ENCODE measurements around the gene HOXA9.
A peak's percentile ranks its signal among the peaks of the same experiment; 100 is the strongest.

HOXA9 gene

GRCh38 chr7:27171325-27171636 lies 5.9 kb upstream of the HOXA9 start:
- DNase-seq = no peak
- in situ Hi-C loops (cut with MboI; ENCODE audit: low pct_unique_long_range_greater_than_20kb, low sequenced_read_pairs) = loop anchor here (25.0 kb wide), 1 partner anchor 1309 kb away; no protein-coding TSS in a partner anchor

GRCh38 chr7:27170426-27171324 lies 5.3 kb upstream of the HOXA9 start:
- in situ Hi-C loops (cut with MboI; ENCODE audit: low pct_unique_long_range_greater_than_20kb, low sequenced_read_pairs) = loop anchor here (25.0 kb wide), 1 partner anchor 1308 kb away; no protein-coding TSS in a partner anchor

GRCh38 chr7:27169658-27170425 lies 4.5 kb upstream of the HOXA9 start:
- peak; percentile 71 for DNase-seq
- in situ Hi-C loops (cut with MboI; ENCODE audit: low pct_unique_long_range_greater_than_20kb, low sequenced_read_pairs) = loop anchor here (25.0 kb wide), 1 partner anchor 1308 kb away; no protein-coding TSS in a partner anchor

More at GRCh38 chr7:27170426-27171324, 5.3 kb upstream of the HOXA9 start:
- peak; percentile 30 for DNase-seq

- in situ Hi-C loops (cut with MboI; ENCODE audit: low pct_unique_long_range_greater_than_20kb, low sequenced_read_pairs) = loop anchor here (25.0 kb wide), 1 partner anchor 1306 kb away; no protein-coding TSS in a partner anchor
- DNase-seq = peak; percentile 86
These were observed 3.1 kb upstream of the HOXA9 start for GRCh38 chr7:27168265-27168947.

GRCh38 chr7:27167916-27168264 lies 2.6 kb upstream of the HOXA9 start:
- in situ Hi-C loops (cut with MboI; ENCODE audit: low pct_unique_long_range_greater_than_20kb, low sequenced_read_pairs) = loop anchor here (25.0 kb wide), 1 partner anchor 1306 kb away; no protein-coding TSS in a partner anchor

GRCh38 chr7:27166531-27167505 lies 1.5 kb upstream of the HOXA9 start:
- in situ Hi-C loops (cut with MboI; ENCODE audit: low pct_unique_long_range_greater_than_20kb, low sequenced_read_pairs) = loop anchor here (25.0 kb wide), 1 partner anchor 1305 kb away; no protein-coding TSS in a partner anchor
- DNase-seq = peak; percentile 86

More at GRCh38 chr7:27167916-27168264, 2.6 kb upstream of the HOXA9 start:
- DNase-seq = no peak

GRCh38 chr7:27165996-27166530 lies 726 bp upstream of the HOXA9 start:
- no peak for DNase-seq

GRCh38 chr7:27164367-27165088 lies 809 bp downstream of the HOXA9 start:
- in situ Hi-C loops (cut with MboI; ENCODE audit: low pct_unique_long_range_greater_than_20kb, low sequenced_read_pairs) = loop anchor here (25.0 kb wide), 1 partner anchor 1302 kb away; no protein-coding TSS in a partner anchor

More at GRCh38 chr7:27165996-27166530, 726 bp upstream of the HOXA9 start:
- in situ Hi-C loops (cut with MboI; ENCODE audit: low pct_unique_long_range_greater_than_20kb, low sequenced_read_pairs) = loop anchor here (25.0 kb wide), 1 partner anchor 1304 kb away; no protein-coding TSS in a partner anchor

GRCh38 chr7:27164045-27164366 lies 1.3 kb downstream of the HOXA9 start:
- DNase-seq = no peak
- in situ Hi-C loops (cut with MboI; ENCODE audit: low pct_unique_long_range_greater_than_20kb, low sequenced_read_pairs) = loop anchor here (25.0 kb wide), 1 partner anchor 1302 kb away; no protein-coding TSS in a partner anchor

More at GRCh38 chr7:27164367-27165088, 809 bp downstream of the HOXA9 start:
- peak; percentile 74 for DNase-seq

- in situ Hi-C loops (cut with MboI; ENCODE audit: low pct_unique_long_range_greater_than_20kb, low sequenced_read_pairs) = loop anchor here (25.0 kb wide), 1 partner anchor 1301 kb away; no protein-coding TSS in a partner anchor
These were observed 1.9 kb downstream of the HOXA9 start for GRCh38 chr7:27163288-27164044.

GRCh38 chr7:27162561-27163287 lies 2.6 kb downstream of the HOXA9 start:
- peak; percentile 15 for DNase-seq
- in situ Hi-C loops (cut with MboI; ENCODE audit: low pct_unique_long_range_greater_than_20kb, low sequenced_read_pairs) = loop anchor here (25.0 kb wide), 1 partner anchor 1300 kb away; no protein-coding TSS in a partner anchor

More at GRCh38 chr7:27163288-27164044, 1.9 kb downstream of the HOXA9 start:
- peak; percentile 45 for DNase-seq

- in situ Hi-C loops (cut with MboI; ENCODE audit: low pct_unique_long_range_greater_than_20kb, low sequenced_read_pairs) = loop anchor here (25.0 kb wide), 1 partner anchor 1300 kb away; no protein-coding TSS in a partner anchor
- peak; percentile 61 for DNase-seq
These were observed 3.4 kb downstream of the HOXA9 start for GRCh38 chr7:27161721-27162560.

- in situ Hi-C loops (cut with MboI; ENCODE audit: low pct_unique_long_range_greater_than_20kb, low sequenced_read_pairs) = loop anchor here (25.0 kb wide), 1 partner anchor 1299 kb away; no protein-coding TSS in a partner anchor
- peak; percentile 85 for DNase-seq
These were observed 4.1 kb downstream of the HOXA9 start for GRCh38 chr7:27161214-27161720.

- in situ Hi-C loops (cut with MboI; ENCODE audit: low pct_unique_long_range_greater_than_20kb, low sequenced_read_pairs) = loop anchor here (25.0 kb wide), 1 partner anchor 1298 kb away; no protein-coding TSS in a partner anchor
- DNase-seq = peak; percentile 94
These were observed 4.7 kb downstream of the HOXA9 start for GRCh38 chr7:27160546-27161213.
